GM21423 (cell line): ENCODE data around the gene MICOS13.

ENCODE experiments used
- ATAC-seq: cut with Tn5 transposase; IDR thresholded peaks from one replicate; pipeline ENCODE4 v1.9.1; 2021; ENCODE audit warnings: mild to moderate bottlenecking, moderate library complexity; ENCODE audit not compliant: unreplicated experiment

The MICOS13 gene

GRCh38 chr19:5631567-5632240 lies 48.6 kb downstream of the MICOS13 start:
- ATAC-seq = no peak

DNA sequence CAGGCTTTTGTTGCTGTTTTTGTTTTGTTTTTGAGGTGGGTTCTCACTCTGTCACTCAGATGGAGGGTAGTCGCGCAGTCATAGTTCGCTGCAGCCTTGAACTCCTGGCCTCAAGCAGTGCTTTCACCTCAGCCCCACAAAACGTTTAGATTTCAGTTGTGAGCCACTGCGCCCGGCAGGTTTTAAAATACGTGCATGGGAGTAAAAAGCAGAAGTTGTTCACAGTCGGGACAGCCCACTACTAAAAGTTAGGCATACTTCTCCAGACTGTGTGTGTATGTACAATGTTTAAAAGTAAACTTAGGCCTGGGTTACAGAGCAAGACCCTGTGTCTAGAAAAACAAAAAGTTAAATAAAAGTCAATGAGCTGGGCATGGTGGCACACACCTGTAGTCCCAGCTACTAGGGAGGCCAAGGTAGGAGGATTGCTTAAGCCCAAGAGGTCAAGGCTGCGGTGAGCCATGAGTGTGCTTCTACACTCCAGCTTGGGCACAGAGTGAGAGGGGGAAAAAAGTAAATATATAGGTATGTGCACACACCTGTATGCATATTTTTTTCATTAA lies 51.3 kb downstream of the MICOS13 start:
- no peak for ATAC-seq

DNA sequence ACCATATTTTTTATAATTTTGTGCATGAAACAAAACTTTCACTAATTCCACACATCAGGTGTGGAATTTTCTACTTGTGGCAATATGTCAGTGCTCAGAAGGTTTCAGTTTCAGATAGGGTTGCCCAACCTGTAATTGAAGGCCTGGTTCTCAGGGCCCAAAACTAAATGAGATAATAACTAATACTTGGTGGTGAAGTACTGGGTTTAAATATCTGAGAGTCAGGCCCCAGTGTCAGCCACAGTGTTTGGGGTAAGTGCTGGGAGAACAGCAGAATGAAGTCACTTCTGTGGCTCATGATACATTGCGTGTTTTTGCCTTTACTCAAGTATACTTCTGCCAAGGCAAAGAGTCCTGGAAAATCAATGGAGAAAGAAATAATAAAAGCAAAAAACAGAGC lies 51.9 kb downstream of the MICOS13 start:
- ATAC-seq = no peak
